Endothelial cell of umbilical vein (primary cell): ENCODE measurements around the gene RIMBP2. TPM values are rescaled to one million over a fixed set of nuclear protein-coding genes. Genes with fewer than 3 reads are reported as not detected.

Source experiments
- BruUV-seq: library from RNA; stranded (reverse); fragments of 400-500 nt; replicated peaks from 2 replicates; lab custom pipeline; 2021; lab: Mats Ljungman, UMichigan
- CTCF ChIA-PET: fragments of 300-600, 350-600 bp; sonication (Branson Sonifier 250); formaldehyde crosslinking; loops from one replicate; lab custom pipeline; 2021; ENCODE audit warnings: antibody characterized with exemption, inconsistent platforms; lab: Charles Lee
- POLR2A ChIA-PET: fragments of 300-600, 350-600 bp; sonication (Branson Sonifier 250); formaldehyde crosslinking; loops from one replicate; lab custom pipeline; 2021; ENCODE audit warnings: antibody characterized with exemption, inconsistent platforms; lab: Charles Lee
- DNase-seq: peaks from one replicate; pipeline ENCODE4 v3.0.0-alpha.2; 2011; ENCODE audit warnings: low read depth, low spot score
- FAIRE-seq: peaks from 2 replicates; lab custom pipeline; 2011; peaks lifted over from hg19 to GRCh38; lab: Jason Lieb, UNC
- H2AFZ ChIP-seq: 2 replicates; pipeline ENCODE4 v1.6.0; 2012; ENCODE audit warnings: low read depth, low read length, control low read depth, inconsistent platforms
- H3K27ac ChIP-seq: 2 replicates; pipeline ENCODE4 v1.5.1; 2011; ENCODE audit warnings: low read depth, mild to moderate bottlenecking, control low read depth, low read length, moderate library complexity; ENCODE audit not compliant: insufficient read depth
- H3K27me3 ChIP-seq, 2 experiments: 2 replicates each; pipeline versions ENCODE4 v1.6.0 to v1.6.1; 2011; ENCODE audit warnings: low read length in 2 of 2, mixed read lengths in 1 of 2; ENCODE audit not compliant: control insufficient read depth in 2 of 2, insufficient read depth in 2 of 2
- H3K36me3 ChIP-seq, 2 experiments: 2 replicates in 1 of 2; 3 replicates in 1 of 2; pipeline ENCODE4 v1.5.1; 2011; ENCODE audit warnings: low read length in 2 of 2, mild to moderate bottlenecking in 1 of 2, moderate library complexity in 1 of 2; ENCODE audit not compliant: control insufficient read depth in 2 of 2, insufficient read depth in 2 of 2; ENCODE audit errors: extremely low read depth in 1 of 2
- H3K4me1 ChIP-seq: 3 replicates; pipeline ENCODE4 v1.5.1; 2011; ENCODE audit warnings: mild to moderate bottlenecking, low read length; ENCODE audit not compliant: control insufficient read depth, insufficient read depth; ENCODE audit errors: extremely low read depth
- H3K4me2 ChIP-seq: 2 replicates; pipeline ENCODE4 v1.6.1; 2011; ENCODE audit warnings: low read length, control low read depth, mixed read lengths; ENCODE audit not compliant: insufficient read depth
- H3K4me3 ChIP-seq, 3 experiments: fragments of 200-600 bp in 1 of 3; sonication (generic), shearing (Covaris generic) in 1 of 3; replicated peaks in 1 of 3; 2 replicates each; pipeline ENCODE4 v1.5.1; 2011 to 2016; ENCODE audit warnings: control low read depth in 3 of 3, low read length in 3 of 3, mild to moderate bottlenecking in 2 of 3, inconsistent platforms in 1 of 3, low read depth in 1 of 3, moderate library complexity in 1 of 3; ENCODE audit not compliant: insufficient read depth in 1 of 3
- H3K79me2 ChIP-seq: 2 replicates; pipeline ENCODE4 v1.6.0; 2012; ENCODE audit warnings: low read length, inconsistent platforms; ENCODE audit not compliant: control insufficient read depth, insufficient read depth
- H3K9ac ChIP-seq: replicated peaks from 2 replicates; pipeline ENCODE3; 2011; ENCODE audit warnings: low read length, control low read depth; ENCODE audit not compliant: insufficient read depth; ENCODE audit errors: extremely low read depth
- H3K9me1 ChIP-seq: replicated peaks from 3 replicates; pipeline ENCODE4 v1.6.0; 2011; ENCODE audit warnings: mild to moderate bottlenecking, low read length; ENCODE audit not compliant: control insufficient read depth, insufficient read depth; ENCODE audit errors: extremely low read depth
- H3K9me3 ChIP-seq: replicated peaks from 2 replicates; pipeline ENCODE4 v1.5.1; 2012; ENCODE audit warnings: low read length, inconsistent platforms; ENCODE audit not compliant: control insufficient read depth, insufficient read depth
- H4K20me1 ChIP-seq: replicated peaks from 2 replicates; pipeline ENCODE3; 2011; ENCODE audit warnings: mild to moderate bottlenecking, low read length; ENCODE audit not compliant: control insufficient read depth, insufficient read depth; ENCODE audit errors: extremely low read depth
- FOS ChIP-seq: IDR thresholded peaks from 2 replicates; pipeline ENCODE4 v1.6.1; 2011; ENCODE audit warnings: mild to moderate bottlenecking, low read length, moderate library complexity, borderline replicate concordance; ENCODE audit not compliant: insufficient read depth
- MYC ChIP-seq: IDR thresholded peaks from one replicate; pipeline ENCODE4 v1.6.1; 2011; ENCODE audit warnings: mild to moderate bottlenecking, low read depth, low read length
- POLR2A ChIP-seq: IDR thresholded peaks from 2 replicates; pipeline ENCODE4 v1.6.1; 2012; ENCODE audit warnings: low read depth, mild to moderate bottlenecking, control low read depth, low read length
- POLR2AphosphoS5 ChIP-seq: IDR thresholded peaks from 2 replicates; pipeline ENCODE4 v1.6.1; 2012; ENCODE audit warnings: low read depth, mild to moderate bottlenecking, control low read depth, low read length, moderate library complexity; ENCODE audit not compliant: insufficient read depth
- dilution Hi-C: fragments of 300-500 bp; cut with MboI; formaldehyde crosslinking; loops from one replicate; pipeline ENCODE4 v1.15.0; 2019; ENCODE audit warnings: low sequenced_read_pairs; ENCODE audit not compliant: extremely low pct_ligation_motif_present
- intact Hi-C: fragments of 100-400 bp; cut with micrococcal nuclease; formaldehyde crosslinking; loops from one replicate; pipeline ENCODE4 v1.10.0; 2022
- polyA plus RNA-seq, 4 experiments: library from polyadenylated mRNA; depleted of rRNA in 3 of 4; stranded (reverse) in 3 of 4; unstranded in 1 of 4; fragments of >200 nt; gene quantifications; 2 replicates each; pipeline versions ENCODE4 v1.2.1 to v1.2.3, GENCODE V29; 2011 to 2012; ENCODE audit warnings: missing spikeins in 1 of 4
- total RNA-seq: library from RNA; stranded (reverse); gene quantifications from 2 replicates; pipeline ENCODE4 v1.2.3, GENCODE V29; 2021
- TF ChIP-seq, protein P1 (sequence below): IDR thresholded peaks from 2 replicates; pipeline ENCODE4 v1.6.1; 2011; ENCODE audit not compliant: insufficient read depth, insufficient read length
- TF ChIP-seq, protein P2 (sequence below), 2 donors: IDR thresholded peaks; 1 replicate in 1 of 2; 2 replicates in 1 of 2; pipeline ENCODE4 v1.5.1; 2011; ENCODE audit warnings: low read length in 2 of 2, mild to moderate bottlenecking in 2 of 2, moderate library complexity in 2 of 2, control low read depth in 1 of 2, inconsistent platforms in 1 of 2, low read depth in 1 of 2; ENCODE audit not compliant: insufficient read depth in 1 of 2; ENCODE audit errors: extremely low read depth in 1 of 2

RIMBP2 gene
- total and polyA plus RNA-seq, 2 donors (not counting 3 experiments of a cell fraction or from before 2014, with no cell fraction given), result 0.04 TPM; not detected in 1

DNA sequence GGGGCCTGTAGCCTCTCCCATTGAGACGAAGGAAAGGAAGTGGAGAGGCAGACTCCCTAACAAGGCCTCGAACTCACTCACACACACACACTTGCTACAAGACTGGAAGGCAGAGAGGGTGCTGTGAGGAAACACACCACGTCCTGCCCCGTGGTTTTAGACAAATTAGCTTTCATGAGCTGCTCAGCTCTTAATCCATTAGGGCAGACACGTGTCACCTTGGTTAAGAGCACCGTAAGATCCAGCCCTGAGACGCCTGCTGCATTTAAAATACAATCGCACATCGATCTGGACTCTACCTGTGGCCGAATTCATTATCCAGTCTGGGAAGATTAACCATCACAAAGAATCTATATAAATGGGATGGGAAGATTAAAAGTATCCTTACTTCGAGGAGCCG is 72.0 kb downstream of the RIMBP2 start:
- H3K79me2 ChIP-seq, result no peaks in the 10 kb centered on the region
- H3K9ac ChIP-seq, result no peak overlapping the region
- BruUV-seq, result no TSS peak
- no peak overlapping the region for H3K27ac ChIP-seq
- H4K20me1 ChIP-seq, result no peaks in the 10 kb centered on the region
- TF ChIP-seq MYC, result no peak
- TF ChIP-seq, protein P1, sequence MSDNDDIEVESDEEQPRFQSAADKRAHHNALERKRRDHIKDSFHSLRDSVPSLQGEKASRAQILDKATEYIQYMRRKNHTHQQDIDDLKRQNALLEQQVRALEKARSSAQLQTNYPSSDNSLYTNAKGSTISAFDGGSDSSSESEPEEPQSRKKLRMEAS, result no peak
- TF ChIP-seq, protein P2, sequence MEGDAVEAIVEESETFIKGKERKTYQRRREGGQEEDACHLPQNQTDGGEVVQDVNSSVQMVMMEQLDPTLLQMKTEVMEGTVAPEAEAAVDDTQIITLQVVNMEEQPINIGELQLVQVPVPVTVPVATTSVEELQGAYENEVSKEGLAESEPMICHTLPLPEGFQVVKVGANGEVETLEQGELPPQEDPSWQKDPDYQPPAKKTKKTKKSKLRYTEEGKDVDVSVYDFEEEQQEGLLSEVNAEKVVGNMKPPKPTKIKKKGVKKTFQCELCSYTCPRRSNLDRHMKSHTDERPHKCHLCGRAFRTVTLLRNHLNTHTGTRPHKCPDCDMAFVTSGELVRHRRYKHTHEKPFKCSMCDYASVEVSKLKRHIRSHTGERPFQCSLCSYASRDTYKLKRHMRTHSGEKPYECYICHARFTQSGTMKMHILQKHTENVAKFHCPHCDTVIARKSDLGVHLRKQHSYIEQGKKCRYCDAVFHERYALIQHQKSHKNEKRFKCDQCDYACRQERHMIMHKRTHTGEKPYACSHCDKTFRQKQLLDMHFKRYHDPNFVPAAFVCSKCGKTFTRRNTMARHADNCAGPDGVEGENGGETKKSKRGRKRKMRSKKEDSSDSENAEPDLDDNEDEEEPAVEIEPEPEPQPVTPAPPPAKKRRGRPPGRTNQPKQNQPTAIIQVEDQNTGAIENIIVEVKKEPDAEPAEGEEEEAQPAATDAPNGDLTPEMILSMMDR (IDR thresholded peaks at IDR 0.05; ENCODE audit: extremely low read depth in 1 of 2, insufficient read depth in 1 of 2, low read depth in 1 of 2, low read length in 2 of 2), result no peak
- no peak for FAIRE-seq
- intact Hi-C loops, result no loop called here
- no peak overlapping the region for H2AFZ ChIP-seq
- H3K9me3 ChIP-seq, result peaks cover 4% of the 10 kb centered on the region
- dilution Hi-C loops, result no loop called here
- H3K27me3 ChIP-seq, result no peaks in the 10 kb centered on the region
- H3K4me1 ChIP-seq, result no peaks in the 10 kb centered on the region
- no peaks in the 10 kb centered on the region for H3K9me1 ChIP-seq
- H3K36me3 ChIP-seq, result no peaks in the 10 kb centered on the region
- POLR2A ChIA-PET, result no interaction called here
- H3K4me2 ChIP-seq, result no peak overlapping the region
- DNase-seq, result no peak
- H3K4me3 ChIP-seq, result no peak overlapping the region
- CTCF ChIA-PET, result no interaction called here

DNA sequence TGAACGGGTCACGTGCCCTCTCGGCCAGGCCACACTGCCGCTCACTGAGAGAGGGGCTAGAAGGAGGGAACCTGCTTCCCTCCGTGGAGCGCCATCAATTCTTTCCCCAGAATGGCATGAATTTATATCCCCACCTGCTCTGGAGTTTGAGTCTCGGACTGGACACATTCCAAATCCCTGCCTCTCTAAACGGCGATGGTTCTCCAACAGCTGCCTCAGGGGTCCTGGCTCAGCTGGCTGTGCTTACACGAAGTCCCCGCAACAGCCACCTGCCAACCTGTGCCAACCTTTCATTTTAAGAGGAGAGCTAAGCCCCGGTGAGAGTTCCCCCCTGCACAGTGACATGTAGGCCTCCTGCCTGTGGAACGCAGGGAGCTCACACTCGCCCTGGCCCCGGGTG is 73.2 kb downstream of the RIMBP2 start:
- H3K9ac ChIP-seq, result no peak overlapping the region
- no peak for TF ChIP-seq POLR2AphosphoS5
- TF ChIP-seq POLR2A, result no peak
- TF ChIP-seq FOS, result no peak
- H3K9me1 ChIP-seq, result no peaks in the 10 kb centered on the region
- no peak overlapping the region for H3K27ac ChIP-seq
- dilution Hi-C loops (no loop called here), intact Hi-C loops (no loop called here)
- H3K27me3 ChIP-seq, result no peaks in the 10 kb centered on the region
- H3K9me3 ChIP-seq, result peaks cover 4% of the 10 kb centered on the region
- DNase-seq (no peak), FAIRE-seq (no peak)
- POLR2A ChIA-PET, result no interaction called here
- no peaks in the 10 kb centered on the region for H4K20me1 ChIP-seq
- no peaks in the 10 kb centered on the region for H3K36me3 ChIP-seq
- CTCF ChIA-PET, result no interaction called here
- H2AFZ ChIP-seq, result no peak overlapping the region
- H3K4me3 ChIP-seq, result no peak overlapping the region
- H3K4me2 ChIP-seq, result no peak overlapping the region
- BruUV-seq, result no TSS peak
- no peaks in the 10 kb centered on the region for H3K79me2 ChIP-seq
- H3K4me1 ChIP-seq, result no peaks in the 10 kb centered on the region
